ENCODE measurements around the gene ZKSCAN7. TPM values are rescaled to one million over a fixed set of nuclear protein-coding genes. Genes with fewer than 3 reads are reported as not detected.
"Not testable (repeated sequence)": the region's sequence is repeated elsewhere in the genome, so short reads cannot be mapped to it uniquely, and the experiment has no call there.

The ZKSCAN7 gene
- total RNA-seq, 2 experiments from 2014 or later = 4.0 to 4.7 TPM

DNA sequence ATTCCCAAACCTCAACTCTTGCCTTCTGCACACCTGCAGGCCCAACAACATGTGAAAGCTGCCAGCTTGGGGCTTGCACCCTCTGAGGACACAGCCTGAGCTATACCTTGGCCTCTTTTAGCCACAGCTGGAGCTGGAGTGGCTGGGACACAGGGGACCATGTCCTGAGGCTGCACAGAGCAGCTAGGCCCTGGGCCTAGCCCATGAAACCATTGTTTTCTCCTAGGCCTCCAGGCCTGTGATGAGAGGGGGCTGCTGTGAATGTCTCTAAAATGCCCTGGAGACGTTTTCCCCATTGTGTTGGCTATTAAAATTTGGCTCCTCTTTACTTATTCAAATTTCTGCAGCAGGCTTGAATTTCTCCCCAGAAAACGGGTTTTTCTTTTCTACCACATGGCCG is 7.2 kb downstream of the ZKSCAN7 start:
- DNase-seq (no peak), ATAC-seq (no peak)
- peaks cover 83% of the 10 kb centered on the region for H3K36me3 Mint-ChIP-seq (ENCODE audit: low read depth)
- H3K27me3 Mint-ChIP-seq = no peaks in the 10 kb centered on the region
- peaks cover 21% of the 10 kb centered on the region for H3K9me3 Mint-ChIP-seq
- no peak overlapping the region for H3K27ac Mint-ChIP-seq
- H3K4me3 Mint-ChIP-seq = no peak overlapping the region
- TF ChIP-seq, protein P1, sequence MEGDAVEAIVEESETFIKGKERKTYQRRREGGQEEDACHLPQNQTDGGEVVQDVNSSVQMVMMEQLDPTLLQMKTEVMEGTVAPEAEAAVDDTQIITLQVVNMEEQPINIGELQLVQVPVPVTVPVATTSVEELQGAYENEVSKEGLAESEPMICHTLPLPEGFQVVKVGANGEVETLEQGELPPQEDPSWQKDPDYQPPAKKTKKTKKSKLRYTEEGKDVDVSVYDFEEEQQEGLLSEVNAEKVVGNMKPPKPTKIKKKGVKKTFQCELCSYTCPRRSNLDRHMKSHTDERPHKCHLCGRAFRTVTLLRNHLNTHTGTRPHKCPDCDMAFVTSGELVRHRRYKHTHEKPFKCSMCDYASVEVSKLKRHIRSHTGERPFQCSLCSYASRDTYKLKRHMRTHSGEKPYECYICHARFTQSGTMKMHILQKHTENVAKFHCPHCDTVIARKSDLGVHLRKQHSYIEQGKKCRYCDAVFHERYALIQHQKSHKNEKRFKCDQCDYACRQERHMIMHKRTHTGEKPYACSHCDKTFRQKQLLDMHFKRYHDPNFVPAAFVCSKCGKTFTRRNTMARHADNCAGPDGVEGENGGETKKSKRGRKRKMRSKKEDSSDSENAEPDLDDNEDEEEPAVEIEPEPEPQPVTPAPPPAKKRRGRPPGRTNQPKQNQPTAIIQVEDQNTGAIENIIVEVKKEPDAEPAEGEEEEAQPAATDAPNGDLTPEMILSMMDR (IDR thresholded peaks at IDR 0.05) = no peak
- POLR2A ChIA-PET = no interaction called here
- intact Hi-C loops (cut with micrococcal nuclease) = no loop called here
- H3K4me1 Mint-ChIP-seq (ENCODE audit: low read depth) = peaks cover 8% of the 10 kb centered on the region
- CTCF ChIA-PET = no interaction called here

- Mint-ChIP-seq H3K36me3 (ENCODE audit: low read depth) (peaks cover 86% of the 10 kb centered on the region), H3K9me3 (peaks cover 57% of the 10 kb centered on the region), H3K4me3 (no peak overlapping the region), H3K27me3 (no peaks in the 10 kb centered on the region), H3K27ac (no peak overlapping the region), H3K4me1 (ENCODE audit: low read depth) (no peaks in the 10 kb centered on the region)
- ATAC-seq (no peak), DNase-seq (no peak)
- ChIA-PET POLR2A (no interaction called here), CTCF (no interaction called here)
- intact Hi-C loops (cut with micrococcal nuclease) = no loop called here
- TF ChIP-seq, protein P1 (IDR thresholded peaks at IDR 0.05) = no peak
Observed at GRCh38 chr3:44568561-44568960, 13.6 kb downstream of the ZKSCAN7 start.

GRCh38 chr3:44571024-44571423 is 16.0 kb downstream of the ZKSCAN7 start:
- intact Hi-C loops (cut with micrococcal nuclease) = no loop called here
- H3K4me1 Mint-ChIP-seq (ENCODE audit: low read depth) = no peaks in the 10 kb centered on the region
- no peak overlapping the region for H3K27ac Mint-ChIP-seq
- no peak overlapping the region for H3K4me3 Mint-ChIP-seq
- H3K9me3 Mint-ChIP-seq = peaks cover 54% of the 10 kb centered on the region
- POLR2A ChIA-PET = no interaction called here
- DNase-seq (no peak), ATAC-seq (no peak)
- no peaks in the 10 kb centered on the region for H3K27me3 Mint-ChIP-seq
- TF ChIP-seq, protein P1 (IDR thresholded peaks at IDR 0.05) = no peak
- H3K36me3 Mint-ChIP-seq (ENCODE audit: low read depth) = peaks cover 62% of the 10 kb centered on the region
- CTCF ChIA-PET = no interaction called here

GRCh38 chr3:44576613-44577012 is 21.6 kb downstream of the ZKSCAN7 start:
- DNase-seq (no peak), ATAC-seq (no peak)
- POLR2A ChIA-PET = no interaction called here
- intact Hi-C loops (cut with micrococcal nuclease) = no loop called here
- Mint-ChIP-seq H3K27me3 (peaks cover under 1% of the 10 kb centered on the region), H3K27ac (no peak overlapping the region), H3K36me3 (ENCODE audit: low read depth) (peaks cover 37% of the 10 kb centered on the region), H3K4me1 (ENCODE audit: low read depth) (no peaks in the 10 kb centered on the region), H3K4me3 (no peak overlapping the region), H3K9me3 (peaks cover 26% of the 10 kb centered on the region)
- TF ChIP-seq, protein P1 (IDR thresholded peaks at IDR 0.05) = no peak
- CTCF ChIA-PET = no interaction called here

GRCh38 chr3:44577354-44577952 is 22.5 kb downstream of the ZKSCAN7 start:
- POLR2A ChIA-PET = interaction anchor here (0.6 kb wide), 1 partner anchor 121 kb away, joined by 3 read pairs; no protein-coding TSS in a partner anchor
- not testable (repeated sequence) for ATAC-seq

GRCh38 chr3:44578316-44578715 is 23.3 kb downstream of the ZKSCAN7 start:
- POLR2A ChIA-PET = not testable (repeated sequence)
- H3K9me3 Mint-ChIP-seq = peaks cover 14% of the 10 kb centered on the region

More at GRCh38 chr3:44577354-44577952, 22.5 kb downstream of the ZKSCAN7 start:
- DNase-seq; intact Hi-C loops (cut with micrococcal nuclease); H3K4me1 Mint-ChIP-seq (ENCODE audit: low read depth); H3K27ac Mint-ChIP-seq; H3K4me3 Mint-ChIP-seq; H3K27me3 Mint-ChIP-seq: not testable (repeated sequence)
- CTCF ChIA-PET = interaction anchor here (0.8 kb wide), 1 partner anchor 45 kb away, joined by 3 read pairs; no protein-coding TSS in a partner anchor
- peaks cover 29% of the 10 kb centered on the region for H3K36me3 Mint-ChIP-seq (ENCODE audit: low read depth)
- peaks cover 19% of the 10 kb centered on the region for H3K9me3 Mint-ChIP-seq

GRCh38 chr3:44578924-44579515 is 24.0 kb downstream of the ZKSCAN7 start:
- CTCF ChIA-PET; DNase-seq; H3K27me3 Mint-ChIP-seq; POLR2A ChIA-PET; ATAC-seq; H3K4me1 Mint-ChIP-seq (ENCODE audit: low read depth); H3K4me3 Mint-ChIP-seq; H3K27ac Mint-ChIP-seq; intact Hi-C loops (cut with micrococcal nuclease): not testable (repeated sequence)
- Mint-ChIP-seq H3K36me3 (ENCODE audit: low read depth) (peaks cover 23% of the 10 kb centered on the region), H3K9me3 (peaks cover 17% of the 10 kb centered on the region)

More at GRCh38 chr3:44578316-44578715, 23.3 kb downstream of the ZKSCAN7 start:
- H3K27me3 Mint-ChIP-seq; H3K4me1 Mint-ChIP-seq (ENCODE audit: low read depth); DNase-seq; ATAC-seq; H3K4me3 Mint-ChIP-seq; intact Hi-C loops (cut with micrococcal nuclease); H3K27ac Mint-ChIP-seq: not testable (repeated sequence)
- peaks cover 23% of the 10 kb centered on the region for H3K36me3 Mint-ChIP-seq (ENCODE audit: low read depth)
- CTCF ChIA-PET = interaction anchor here (0.8 kb wide), 1 partner anchor 46 kb away, joined by 3 read pairs; no protein-coding TSS in a partner anchor

GRCh38 chr3:44579749-44580148 is 24.8 kb downstream of the ZKSCAN7 start:
- H3K4me1 Mint-ChIP-seq (ENCODE audit: low read depth); H3K4me3 Mint-ChIP-seq; intact Hi-C loops (cut with micrococcal nuclease); POLR2A ChIA-PET; ATAC-seq; CTCF ChIA-PET; DNase-seq; H3K27ac Mint-ChIP-seq: not testable (repeated sequence)
- H3K9me3 Mint-ChIP-seq = peaks cover 17% of the 10 kb centered on the region
- H3K36me3 Mint-ChIP-seq (ENCODE audit: low read depth) = peaks cover 23% of the 10 kb centered on the region
- H3K27me3 Mint-ChIP-seq = peaks cover 11% of the 10 kb centered on the region

All from activated CD8-positive, alpha-beta T cell treated with anti-CD3 and anti-CD28 coated beads for 36 hours (primary cell).